Measurements from ENCODE around the gene DCPS. TPM values are rescaled to one million over a fixed set of nuclear protein-coding genes. Genes with fewer than 3 reads are reported as not detected.

The DCPS gene
- total and polyA plus RNA-seq, 8 donors: 8.4 to 16.6 (median 10.5) TPM

- Histone ChIP-seq H3K36me3 (no peaks in the 10 kb centered on the region), H3K4me3 (peak within 1 kb of the TSS; percentile 56 to 77 (median 72)), H3K9me3 (no peaks in the 10 kb centered on the region), H3K4me1 (peaks cover 0 to 18% (median 3%) of the 10 kb centered on the region in 3 donors), H3K27me3 (no peaks in the 10 kb centered on the region), H3K27ac (peak within 1 kb of the TSS; percentile 84 to 90 (median 88))
- DNase-seq (peak; percentile 64 to 91 (median 74)), ATAC-seq (peak; percentile 89 to 93 (median 92)), FAIRE-seq (no peak)
- peak in 2 of 4 donors; percentile 20 to 31 for TF ChIP-seq CTCF (IDR thresholded peaks at IDR 0.05)
- intact Hi-C loops (cut with DNase I): no loop called here
- 1% methylated on average over 51 to 82 of the region's 82 CpGs for WGBS, 2 donors
Observed at GRCh38 chr11:126282736-126283591, 20.9 kb upstream of the DCPS start, which contains the start of gene TIRAP. Gene TIRAP, plus strand, starts transcription at chr11:126283093. Its CDS starts 7,802 bp downstream, at chr11:126290895.

- FAIRE-seq: no peak
Observed at GRCh38 chr11:126284829-126285228, 19.0 kb upstream of the DCPS start.

GRCh38 chr11:126288237-126288636 is 15.6 kb upstream of the DCPS start:
- Histone ChIP-seq H3K27me3 (no peaks in the 10 kb centered on the region), H3K9me3 (no peaks in the 10 kb centered on the region), H3K4me3 (no peak overlapping the region), H3K27ac (no peak overlapping the region), H3K4me1 (peaks cover 0 to 10% (median 0%) of the 10 kb centered on the region in 3 donors), H3K36me3 (peaks cover 0 to 21% (median 6%) of the 10 kb centered on the region in 3 donors)
- DNase-seq (no peak), FAIRE-seq (no peak), ATAC-seq (no peak)
- TF ChIP-seq CTCF (IDR thresholded peaks at IDR 0.05): no peak
- intact Hi-C loops (cut with DNase I): no loop called here
- 79 to 80% methylated on average over 6 of the region's 6 CpGs for WGBS, 2 donors

More at GRCh38 chr11:126284829-126285228, 19.0 kb upstream of the DCPS start:
- WGBS, 2 donors: 80 to 88% methylated on average over 6 of the region's 6 CpGs
- H3K27me3 ChIP-seq: no peaks in the 10 kb centered on the region
- H3K4me1 ChIP-seq: peaks cover 0 to 18% (median 3%) of the 10 kb centered on the region in 3 donors
- H3K9me3 ChIP-seq: no peaks in the 10 kb centered on the region
- TF ChIP-seq CTCF (IDR thresholded peaks at IDR 0.05): no peak
- DNase-seq: peak in 3 of 6 donors; percentile 48 to 52 (median 52)
- intact Hi-C loops (cut with DNase I): no loop called here
- no peak overlapping the region for H3K27ac ChIP-seq
- peak in 1 of 4 donors; percentile 10 for ATAC-seq
- H3K36me3 ChIP-seq: no peaks in the 10 kb centered on the region
- H3K4me3 ChIP-seq: no peak overlapping the region

- ATAC-seq (peak in 3 of 4 donors; percentile 27 to 45 (median 36)), FAIRE-seq (no peak), DNase-seq (no peak)
- no peak overlapping the region for H3K27ac ChIP-seq
- WGBS, 2 donors: 86 to 92% methylated on average over 12 of the region's 12 CpGs
- intact Hi-C loops (cut with DNase I): no loop called here
- H3K9me3 ChIP-seq: no peaks in the 10 kb centered on the region
- no peaks in the 10 kb centered on the region for H3K27me3 ChIP-seq
- TF ChIP-seq CTCF (IDR thresholded peaks at IDR 0.05): no peak
- H3K4me3 ChIP-seq: no peak overlapping the region
- peaks cover 0 to 32% (median 6%) of the 10 kb centered on the region in 3 donors for H3K36me3 ChIP-seq
- H3K4me1 ChIP-seq: no peaks in the 10 kb centered on the region
Observed at GRCh38 chr11:126290887-126291286, 13.0 kb upstream of the DCPS start.

All from pancreas (tissue), 10 donors.